Panc1 (cell line): ENCODE results near the gene PTAR1.
A peak's percentile ranks its signal among the peaks of the same experiment; 100 is the strongest.

Experiments used
- CTCF ChIP-seq: fragments of 450-650 bp; IDR thresholded peaks from 2 replicates; pipeline ENCODE4 v1.5.1; 2017; ENCODE audit warnings: mild to moderate bottlenecking
- TCF7L2 ChIP-seq: IDR thresholded peaks from 2 replicates; pipeline ENCODE4 v1.6.1; 2011; ENCODE audit warnings: mild to moderate bottlenecking, low read depth, low read length, inconsistent platforms

GRCh38 chr9:69672596-69673310 is 87.1 kb downstream of the PTAR1 start:
- peak; percentile 84 for TF ChIP-seq CTCF
- TF ChIP-seq TCF7L2: no peak
